PC-3 (cell line): ENCODE results near the gene RBMS3. TPM values are rescaled to one million over a fixed set of nuclear protein-coding genes. Genes with fewer than 3 reads are reported as not detected.
"Not testable (repeated sequence)": the region's sequence is repeated elsewhere in the genome, so short reads cannot be mapped to it uniquely, and the experiment has no call there.

Experiments
- ATAC-seq: fragments of 200-7000 bp; cut with Tn5 transposase; 2 replicates; pipeline ENCODE4 v1.9.1; 2020; ENCODE audit warnings: mild to moderate bottlenecking, moderate library complexity
- BruUV-seq: library from RNA; stranded (reverse); fragments of 400-500 nt; replicated peaks from 2 replicates; lab custom pipeline; 2021; lab: Mats Ljungman, UMichigan
- CTCF ChIA-PET: fragments of 300-600 bp; sonication (Branson Sonifier 250); formaldehyde crosslinking; loops from one replicate; lab custom pipeline; 2022; ENCODE audit warnings: antibody characterized with exemption; lab: Charles Lee
- POLR2A ChIA-PET: fragments of 300-600 bp; sonication (Branson Sonifier 250); formaldehyde crosslinking; loops from one replicate; lab custom pipeline; 2022; ENCODE audit warnings: antibody characterized with exemption; ENCODE audit not compliant: unreplicated experiment; lab: Charles Lee
- DNase-seq: peaks from one replicate; pipeline ENCODE4 v3.0.0-alpha.2; 2015
- H2AFZ ChIP-seq: fragments of 300-600 bp; sonication (generic); 2 replicates; pipeline ENCODE4 v1.6.0; 2016; ENCODE audit warnings: antibody characterized with exemption, low read length
- H3F3A ChIP-seq: fragments of 300-600 bp; sonication (generic); one replicate; pipeline ENCODE4 v1.6.0; 2017; ENCODE audit warnings: antibody characterized with exemption, low read length, control low read depth, mild to moderate bottlenecking; ENCODE audit not compliant: unreplicated experiment
- H3K27ac ChIP-seq: fragments of 300-600 bp; sonication (generic); 2 replicates; pipeline ENCODE4 v1.5.1; 2016; ENCODE audit warnings: mild to moderate bottlenecking, low read length
- H3K27me3 ChIP-seq: fragments of 300-600 bp; sonication (generic); 2 replicates; pipeline ENCODE4 v1.6.1; 2016; ENCODE audit warnings: low read length, mixed read lengths
- H3K36me3 ChIP-seq: fragments of 300-600 bp; sonication (generic); 2 replicates; pipeline ENCODE4 v1.6.1; 2016; ENCODE audit warnings: low read depth, mixed run types, low read length, mixed read lengths
- H3K4me1 ChIP-seq: fragments of 300-600 bp; sonication (generic); 2 replicates; pipeline ENCODE4 v1.5.1; 2016; ENCODE audit warnings: low read length; ENCODE audit not compliant: insufficient read depth
- H3K4me2 ChIP-seq: fragments of 300-600 bp; sonication (generic); 2 replicates; pipeline ENCODE4 v1.6.0; 2016; ENCODE audit warnings: low read length
- H3K4me3 ChIP-seq: fragments of 300-600 bp; sonication (generic); 2 replicates; pipeline ENCODE4 v1.5.1; 2016; ENCODE audit warnings: mild to moderate bottlenecking, low read length, mixed read lengths
- H3K79me2 ChIP-seq: fragments of 300-600 bp; sonication (generic); 2 replicates; pipeline ENCODE4 v1.6.1; 2017; ENCODE audit warnings: low read length, mixed read lengths
- H3K9ac ChIP-seq: fragments of 300-600 bp; sonication (generic); 2 replicates; pipeline ENCODE4 v1.6.0; 2016; ENCODE audit warnings: mild to moderate bottlenecking, low read length
- H3K9me2 ChIP-seq: fragments of 300-600 bp; sonication (generic); replicated peaks from 2 replicates; pipeline ENCODE4 v1.6.1; 2016; ENCODE audit warnings: mixed run types, low read length, mixed read lengths
- H3K9me3 ChIP-seq: fragments of 300-600 bp; sonication (generic); 2 replicates; pipeline ENCODE4 v1.6.1; 2016; ENCODE audit warnings: low read length, mixed read lengths
- H4K20me1 ChIP-seq: fragments of 300-600 bp; sonication (generic); 2 replicates; pipeline ENCODE4 v1.6.1; 2016; ENCODE audit warnings: low read length, mixed read lengths
- CTCF ChIP-seq: fragments of 300-600 bp; sonication (generic); conservative IDR thresholded peaks from 2 replicates; pipeline ENCODE4 v1.5.1; 2017; ENCODE audit warnings: antibody characterized with exemption, low read depth, mild to moderate bottlenecking, low read length
- EZH2 ChIP-seq: fragments of 300-600 bp; sonication (generic); IDR thresholded peaks from one replicate; pipeline ENCODE4 v1.6.1; 2017; ENCODE audit warnings: antibody characterized with exemption, mild to moderate bottlenecking, low read length; ENCODE audit not compliant: unreplicated experiment
- EZH2phosphoT487 ChIP-seq: fragments of 300-600 bp; sonication (generic); IDR thresholded peaks from 2 replicates; pipeline ENCODE4 v1.6.1; 2018; ENCODE audit warnings: mild to moderate bottlenecking, antibody characterized with exemption, low read length, borderline replicate concordance
- intact Hi-C: fragments of 100-400 bp; cut with micrococcal nuclease; formaldehyde crosslinking; loops from 2 replicates; pipeline ENCODE4 v1.9.0; 2023
- total RNA-seq: library from RNA; depleted of rRNA; stranded (reverse); fragments of >200 nt; gene quantifications from 2 replicates; pipeline ENCODE4 v1.2.3, GENCODE V29; 2014

The RBMS3 gene
- total RNA-seq, 1 experiment from 2014 or later, result 5.4 TPM

- no TSS peak for BruUV-seq
- ATAC-seq, result no peak
- intact Hi-C loops, result no loop called here
Observed at GRCh38 chr3:29353807-29354206, 72.9 kb downstream of the RBMS3 start.

DNA sequence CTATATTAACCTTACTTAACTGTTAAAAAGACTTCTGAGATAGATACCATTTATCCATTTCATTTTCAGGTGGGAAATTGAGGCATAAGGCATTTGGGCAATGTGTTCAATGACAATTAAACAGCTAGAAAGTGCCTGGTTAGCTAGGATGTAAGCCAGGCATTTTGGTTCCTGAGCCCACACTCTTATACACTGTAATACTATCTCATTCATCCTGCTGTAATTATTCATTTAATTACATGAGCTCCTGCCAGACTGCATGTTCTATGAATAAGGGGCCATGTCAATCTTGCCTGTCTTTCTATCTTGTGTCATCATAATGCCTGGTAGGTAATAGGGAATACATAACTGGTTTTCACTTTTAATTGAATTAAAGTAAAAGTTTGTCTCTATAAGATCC lies 74.0 kb downstream of the RBMS3 start:
- H3K4me1 ChIP-seq, result no peaks in the 10 kb centered on the region
- no peaks in the 10 kb centered on the region for H3K9me2 ChIP-seq
- no peak overlapping the region for H3K4me2 ChIP-seq
- ChIA-PET POLR2A (no interaction called here), CTCF (no interaction called here)
- no TSS peak for BruUV-seq
- no peak for TF ChIP-seq EZH2
- no peak for DNase-seq
- no peaks in the 10 kb centered on the region for H3K79me2 ChIP-seq
- no peak overlapping the region for H2AFZ ChIP-seq
- intact Hi-C loops, result no loop called here
- no peaks in the 10 kb centered on the region for H3K36me3 ChIP-seq
- H3K4me3 ChIP-seq, result no peak overlapping the region
- no peaks in the 10 kb centered on the region for H3K9me3 ChIP-seq
- no peak overlapping the region for H3K27ac ChIP-seq
- H4K20me1 ChIP-seq, result no peaks in the 10 kb centered on the region
- no peaks in the 10 kb centered on the region for H3K27me3 ChIP-seq
- no peak overlapping the region for H3K9ac ChIP-seq
- no peaks in the 10 kb centered on the region for H3F3A ChIP-seq
- ATAC-seq, result no peak

More at GRCh38 chr3:29353807-29354206, 72.9 kb downstream of the RBMS3 start:
- CTCF ChIA-PET, result no interaction called here
- Histone ChIP-seq H3K4me3 (no peak overlapping the region), H3K4me1 (no peaks in the 10 kb centered on the region), H3K4me2 (no peak overlapping the region), H3K9me2 (no peaks in the 10 kb centered on the region), H3K9me3 (no peaks in the 10 kb centered on the region), H3K27me3 (no peaks in the 10 kb centered on the region), H3K36me3 (no peaks in the 10 kb centered on the region), H3K9ac (no peak overlapping the region), H3K79me2 (no peaks in the 10 kb centered on the region), H2AFZ (no peak overlapping the region), H3K27ac (no peak overlapping the region), H3F3A (no peaks in the 10 kb centered on the region), H4K20me1 (no peaks in the 10 kb centered on the region)
- DNase-seq, result no peak
- no peak for TF ChIP-seq EZH2
- no peak for TF ChIP-seq CTCF
- TF ChIP-seq EZH2phosphoT487, result no peak
- POLR2A ChIA-PET, result no interaction called here

GRCh38 chr3:29356062-29356461 lies 75.2 kb downstream of the RBMS3 start:
- Histone ChIP-seq H2AFZ (no peak overlapping the region), H3K27me3 (no peaks in the 10 kb centered on the region), H3K9me2 (no peaks in the 10 kb centered on the region), H3K36me3 (no peaks in the 10 kb centered on the region), H3K4me1 (no peaks in the 10 kb centered on the region), H3K4me2 (no peak overlapping the region), H3K4me3 (no peak overlapping the region), H3K9ac (no peak overlapping the region), H3F3A (no peaks in the 10 kb centered on the region), H3K27ac (no peak overlapping the region), H4K20me1 (no peaks in the 10 kb centered on the region), H3K9me3 (no peaks in the 10 kb centered on the region), H3K79me2 (no peaks in the 10 kb centered on the region)
- CTCF ChIA-PET, result no interaction called here
- TF ChIP-seq CTCF (no peak), EZH2 (no peak), EZH2phosphoT487 (no peak)
- no TSS peak for BruUV-seq
- intact Hi-C loops, result no loop called here
- POLR2A ChIA-PET, result no interaction called here
- DNase-seq (no peak), ATAC-seq (no peak)

GRCh38 chr3:29360289-29360688 lies 79.4 kb downstream of the RBMS3 start:
- H3K27me3 ChIP-seq, H3K4me3 ChIP-seq, H4K20me1 ChIP-seq, intact Hi-C loops, H3K36me3 ChIP-seq, H3K27ac ChIP-seq, POLR2A ChIA-PET, ATAC-seq, H2AFZ ChIP-seq, H3K9me2 ChIP-seq, H3K4me1 ChIP-seq, H3K79me2 ChIP-seq, DNase-seq, BruUV-seq, H3K9ac ChIP-seq, H3K9me3 ChIP-seq, H3F3A ChIP-seq, H3K4me2 ChIP-seq, CTCF ChIA-PET: not testable (repeated sequence)
